Measurements from ENCODE around the gene UCK2. TPM values are rescaled to one million over a fixed set of nuclear protein-coding genes. Genes with fewer than 3 reads are reported as not detected.

UCK2 gene
- total and polyA plus RNA-seq, 8 donors: 8.6 to 25.7 (median 20.8) TPM

DNA sequence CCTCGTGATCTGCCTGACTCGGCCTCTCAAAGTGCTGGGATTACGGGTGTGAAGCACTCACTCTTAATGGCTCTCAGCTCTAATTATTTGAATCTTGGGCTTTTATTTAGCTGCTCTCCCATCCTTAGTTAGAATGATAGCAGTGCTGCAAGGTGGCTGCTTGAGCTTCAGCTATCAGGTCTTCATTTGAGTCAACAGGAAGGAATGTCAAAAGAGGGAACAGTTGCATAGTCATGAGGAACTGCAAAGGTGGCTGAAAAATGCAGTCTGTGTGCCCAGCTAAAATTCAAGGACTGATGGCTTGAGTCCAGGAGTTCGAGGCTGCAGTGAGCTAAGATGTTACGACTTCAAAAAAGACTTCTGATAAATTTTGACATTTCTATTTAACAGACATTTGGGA is 55.6 kb downstream of the UCK2 start:
- ATAC-seq: no peak

GRCh38 chr1:165884009-165884689 is 56.7 kb downstream of the UCK2 start:
- Histone ChIP-seq H3K4me3 (no peak overlapping the region), H3K9me3 (no peaks in the 10 kb centered on the region), H3K27ac (peak overlapping the region; percentile 1 to 78), H3K27me3 (no peaks in the 10 kb centered on the region), H3K4me1 (peaks cover 0 to 16% of the 10 kb centered on the region in 2 donors), H3K36me3 (no peaks in the 10 kb centered on the region)
- ATAC-seq: no peak
- intact Hi-C loops (cut with DNase I): no loop called here
- TF ChIP-seq CTCF (IDR thresholded peaks at IDR 0.05): no peak
- no peak for DNase-seq

More for the DNA sequence above, 55.6 kb downstream of the UCK2 start:
- H3K27ac ChIP-seq: peak overlapping the region in 1 of 2 donors; percentile 78
- H3K36me3 ChIP-seq: no peaks in the 10 kb centered on the region
- H3K4me3 ChIP-seq: no peak overlapping the region
- DNase-seq: no peak
- peaks cover 0 to 16% of the 10 kb centered on the region in 2 donors for H3K4me1 ChIP-seq
- no peaks in the 10 kb centered on the region for H3K9me3 ChIP-seq
- TF ChIP-seq CTCF (IDR thresholded peaks at IDR 0.05): no peak
- H3K27me3 ChIP-seq: no peaks in the 10 kb centered on the region
- intact Hi-C loops (cut with DNase I): no loop called here

GRCh38 chr1:165884690-165885304 is 57.4 kb downstream of the UCK2 start:
- DNase-seq: no peak
- no peak for TF ChIP-seq CTCF (IDR thresholded peaks at IDR 0.05)
- Histone ChIP-seq H3K4me1 (peaks cover 0 to 16% of the 10 kb centered on the region in 2 donors), H3K27me3 (no peaks in the 10 kb centered on the region), H3K9me3 (no peaks in the 10 kb centered on the region), H3K27ac (peak overlapping the region; percentile 1 to 78), H3K36me3 (no peaks in the 10 kb centered on the region), H3K4me3 (no peak overlapping the region)
- peak; percentile 49 for ATAC-seq
- intact Hi-C loops (cut with DNase I): no loop called here

DNA sequence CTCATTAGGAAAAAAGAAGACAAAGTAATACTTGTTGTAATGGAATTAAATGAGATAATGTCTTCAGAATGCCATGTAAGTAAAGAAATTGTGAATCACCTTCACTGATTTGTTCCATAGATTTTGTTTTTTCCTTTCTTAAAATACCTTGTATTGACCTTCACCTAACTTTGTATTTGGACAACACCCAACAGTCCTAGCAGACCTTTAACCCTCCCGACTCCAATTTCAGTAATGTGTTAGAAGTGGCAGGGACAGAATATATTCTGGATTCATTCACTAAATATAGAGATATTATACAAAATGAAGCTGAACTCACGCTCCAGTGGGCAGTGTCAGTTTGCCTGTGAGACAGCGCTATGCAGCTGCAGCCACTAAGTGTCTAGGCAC is 57.9 kb downstream of the UCK2 start:
- intact Hi-C loops (cut with DNase I): no loop called here
- Histone ChIP-seq H3K27ac (peak overlapping the region in 1 of 2 donors; percentile 78), H3K4me3 (no peak overlapping the region), H3K27me3 (no peaks in the 10 kb centered on the region), H3K9me3 (no peaks in the 10 kb centered on the region), H3K36me3 (no peaks in the 10 kb centered on the region), H3K4me1 (peaks cover 0 to 16% of the 10 kb centered on the region in 2 donors)
- ATAC-seq (no peak), DNase-seq (no peak)
- no peak for TF ChIP-seq CTCF (IDR thresholded peaks at IDR 0.05)

GRCh38 chr1:165886193-165886592 is 58.8 kb downstream of the UCK2 start:
- TF ChIP-seq CTCF (IDR thresholded peaks at IDR 0.05): no peak
- H3K4me1 ChIP-seq: peaks cover 0 to 16% of the 10 kb centered on the region in 2 donors
- H3K27me3 ChIP-seq: no peaks in the 10 kb centered on the region
- ATAC-seq (no peak), DNase-seq (no peak)
- H3K9me3 ChIP-seq: no peaks in the 10 kb centered on the region
- intact Hi-C loops (cut with DNase I): no loop called here
- H3K36me3 ChIP-seq: peaks cover 0 to 7% of the 10 kb centered on the region in 2 donors
- no peak overlapping the region for H3K4me3 ChIP-seq
- H3K27ac ChIP-seq: no peak overlapping the region

All from left lung (tissue), 10 donors.